Measurements from ENCODE around the gene RAB6B.

RAB6B gene

GRCh38 chr3:133815386-133815785, 80.3 kb downstream of the RAB6B start:
- TF ChIP-seq, protein P1, sequence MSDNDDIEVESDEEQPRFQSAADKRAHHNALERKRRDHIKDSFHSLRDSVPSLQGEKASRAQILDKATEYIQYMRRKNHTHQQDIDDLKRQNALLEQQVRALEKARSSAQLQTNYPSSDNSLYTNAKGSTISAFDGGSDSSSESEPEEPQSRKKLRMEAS (IDR thresholded peaks at IDR 0.05; ENCODE audit: low read depth, low read length), result no peak
- TF ChIP-seq POLR2A (IDR thresholded peaks at IDR 0.05; ENCODE audit: extremely low read depth, insufficient read length), result no peak
- H3K4me3 ChIP-seq (ENCODE audit: low read depth, low read length), result no peak overlapping the region
- no peak for DNase-seq (ENCODE audit: low read depth)

DNA sequence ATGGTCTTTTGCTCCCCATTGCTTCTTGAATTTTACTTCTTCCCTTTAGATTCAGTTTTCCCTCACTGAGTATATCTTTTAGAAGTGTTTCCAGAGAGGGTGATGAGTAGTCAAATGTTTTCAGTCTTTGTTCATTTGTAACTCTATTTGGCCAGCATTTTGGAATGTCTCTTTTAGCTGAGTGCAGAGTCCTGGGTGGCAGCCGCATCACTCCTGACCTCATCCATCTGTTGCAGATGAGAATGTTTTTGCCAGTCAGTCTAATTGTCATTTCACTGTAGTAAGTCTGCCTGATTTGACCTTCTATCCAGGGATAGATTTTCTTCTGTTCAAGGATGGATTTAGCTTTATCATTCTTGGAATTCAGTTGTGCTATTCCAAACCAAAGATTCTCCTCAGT, 82.8 kb downstream of the RAB6B start:
- TF ChIP-seq CTCF (IDR thresholded peaks at IDR 0.05; ENCODE audit: low read depth, low read length), result no peak
- TF ChIP-seq, protein P1 (IDR thresholded peaks at IDR 0.05; ENCODE audit: low read depth, low read length), result no peak
- no peak for TF ChIP-seq MYC (IDR thresholded peaks at IDR 0.05; ENCODE audit: low read depth, low read length)
- no peak for TF ChIP-seq POLR2A (IDR thresholded peaks at IDR 0.05; ENCODE audit: extremely low read depth, insufficient read length)
- DNase-seq (ENCODE audit: low read depth), result no peak
- no peak overlapping the region for H3K4me3 ChIP-seq (ENCODE audit: low read depth, low read length)

DNA sequence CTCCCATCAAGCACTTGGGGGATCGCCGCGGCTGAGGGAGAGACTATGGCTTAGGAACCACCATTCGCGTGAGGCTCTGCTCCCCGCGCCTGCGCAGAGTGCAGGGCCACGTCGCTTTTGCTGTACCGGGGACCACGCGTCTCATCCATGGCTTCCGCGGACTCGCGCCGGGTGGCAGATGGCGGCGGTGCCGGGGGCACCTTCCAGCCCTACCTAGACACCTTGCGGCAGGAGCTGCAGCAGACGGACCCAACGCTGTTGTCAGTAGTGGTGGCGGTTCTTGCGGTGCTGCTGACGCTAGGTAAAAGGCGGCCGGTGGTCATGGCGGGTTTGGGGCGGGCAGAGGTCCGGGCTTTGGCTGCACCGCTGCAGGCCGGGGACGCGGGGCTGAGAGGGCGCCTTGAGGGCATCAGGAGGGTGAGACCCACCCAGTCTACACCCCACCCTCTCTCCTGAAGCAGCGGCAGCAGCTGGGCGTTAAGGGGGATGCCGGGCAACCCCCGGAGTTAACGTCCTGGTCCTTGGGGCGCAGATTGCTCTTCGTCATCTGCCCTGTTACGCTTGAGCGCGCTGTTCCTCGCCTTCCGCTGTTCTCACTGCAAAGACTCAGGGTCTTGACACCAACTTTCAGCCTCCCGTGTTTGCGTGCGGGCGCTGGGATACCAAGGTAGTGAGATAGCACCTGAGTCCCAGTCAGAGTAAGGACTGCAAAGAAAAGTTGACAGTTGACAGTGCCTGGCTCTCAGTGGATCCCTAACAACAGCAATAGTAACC, 89.8 kb downstream of the RAB6B start, which contains the start of gene SRPRB:
SRPRB (plus strand) TSS at position 114 of the 774 bp plus-strand sequence; CDS start at position 148, 34 bp downstream.
- peak within 1 kb of the TSS; percentile 85 for H3K4me3 ChIP-seq (ENCODE audit: low read depth, low read length)
- no peak for TF ChIP-seq CTCF (IDR thresholded peaks at IDR 0.05; ENCODE audit: low read depth, low read length)
- TF ChIP-seq, protein P1 (IDR thresholded peaks at IDR 0.05; ENCODE audit: low read depth, low read length), result peak; percentile 91
- TF ChIP-seq POLR2A (IDR thresholded peaks at IDR 0.05; ENCODE audit: extremely low read depth, insufficient read length), result peak; percentile 90
- peak; percentile 95 for TF ChIP-seq MYC (IDR thresholded peaks at IDR 0.05; ENCODE audit: low read depth, low read length)
- peak; percentile 94 for DNase-seq (ENCODE audit: low read depth)

DNA sequence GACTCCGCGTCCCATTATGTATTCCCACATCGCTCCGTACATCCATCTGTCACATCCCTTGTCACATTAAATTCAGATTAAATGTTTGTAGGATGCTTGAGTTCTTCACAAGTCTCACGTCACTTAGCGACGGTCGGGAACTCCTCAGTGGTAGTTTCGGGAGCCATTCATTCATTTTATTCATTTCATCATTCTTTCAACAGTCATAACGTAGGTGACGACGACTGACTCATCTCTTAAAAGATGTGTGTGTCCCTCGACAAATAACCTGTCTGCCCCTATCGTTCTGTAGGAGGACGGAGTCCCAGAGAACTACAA, 90.3 kb downstream of the RAB6B start:
- TF ChIP-seq CTCF (IDR thresholded peaks at IDR 0.05; ENCODE audit: low read depth, low read length), result no peak
- TF ChIP-seq MYC (IDR thresholded peaks at IDR 0.05; ENCODE audit: low read depth, low read length), result no peak
- H3K4me3 ChIP-seq (ENCODE audit: low read depth, low read length), result peak overlapping the region; percentile 85
- no peak for DNase-seq (ENCODE audit: low read depth)

GRCh38 chr3:133804896-133805295, 90.8 kb downstream of the RAB6B start:
- no peak for TF ChIP-seq POLR2A (IDR thresholded peaks at IDR 0.05; ENCODE audit: extremely low read depth, insufficient read length)
- TF ChIP-seq MYC (IDR thresholded peaks at IDR 0.05; ENCODE audit: low read depth, low read length), result no peak
- TF ChIP-seq CTCF (IDR thresholded peaks at IDR 0.05; ENCODE audit: low read depth, low read length), result no peak
- TF ChIP-seq, protein P1 (IDR thresholded peaks at IDR 0.05; ENCODE audit: low read depth, low read length), result no peak
- no peak overlapping the region for H3K4me3 ChIP-seq (ENCODE audit: low read depth, low read length)
- no peak for DNase-seq (ENCODE audit: low read depth)

DNA sequence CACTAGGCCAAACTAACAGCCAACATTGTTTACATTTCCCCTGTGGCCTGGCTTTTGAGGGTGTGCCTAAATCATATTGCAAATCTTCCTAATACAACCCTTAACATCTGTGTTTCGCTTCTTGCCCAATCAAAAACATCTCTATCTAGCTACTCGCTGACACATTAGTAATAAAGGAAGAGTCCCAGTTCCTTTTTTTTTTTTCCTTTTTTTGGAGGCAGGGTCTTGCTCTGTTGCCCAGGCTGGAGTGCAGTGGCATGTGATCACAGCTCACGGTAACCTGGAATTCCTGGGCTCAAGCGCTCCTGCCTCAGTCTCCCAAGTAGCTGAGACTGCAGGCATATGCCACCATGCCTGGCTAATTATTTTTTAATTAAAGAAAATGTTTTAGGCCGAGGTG, 92.2 kb downstream of the RAB6B start:
- no peak overlapping the region for H3K4me3 ChIP-seq (ENCODE audit: low read depth, low read length)
- no peak for DNase-seq (ENCODE audit: low read depth)
- TF ChIP-seq MYC (IDR thresholded peaks at IDR 0.05; ENCODE audit: low read depth, low read length) (no peak), POLR2A (IDR thresholded peaks at IDR 0.05; ENCODE audit: extremely low read depth, insufficient read length) (no peak), CTCF (IDR thresholded peaks at IDR 0.05; ENCODE audit: low read depth, low read length) (no peak)
- TF ChIP-seq, protein P1 (IDR thresholded peaks at IDR 0.05; ENCODE audit: low read depth, low read length), result no peak

Measured in NB4 (cell line).